ENCODE results near the gene KCNRG. TPM values are rescaled to one million over a fixed set of nuclear protein-coding genes. Genes with fewer than 3 reads are reported as not detected.

Gene KCNRG
- total and polyA plus RNA-seq, 9 of the 15 experiments (the other 6 are each of a cell fraction or from before 2014, with no cell fraction given) = 0.36 to 1.1 (median 0.53) TPM

DNA sequence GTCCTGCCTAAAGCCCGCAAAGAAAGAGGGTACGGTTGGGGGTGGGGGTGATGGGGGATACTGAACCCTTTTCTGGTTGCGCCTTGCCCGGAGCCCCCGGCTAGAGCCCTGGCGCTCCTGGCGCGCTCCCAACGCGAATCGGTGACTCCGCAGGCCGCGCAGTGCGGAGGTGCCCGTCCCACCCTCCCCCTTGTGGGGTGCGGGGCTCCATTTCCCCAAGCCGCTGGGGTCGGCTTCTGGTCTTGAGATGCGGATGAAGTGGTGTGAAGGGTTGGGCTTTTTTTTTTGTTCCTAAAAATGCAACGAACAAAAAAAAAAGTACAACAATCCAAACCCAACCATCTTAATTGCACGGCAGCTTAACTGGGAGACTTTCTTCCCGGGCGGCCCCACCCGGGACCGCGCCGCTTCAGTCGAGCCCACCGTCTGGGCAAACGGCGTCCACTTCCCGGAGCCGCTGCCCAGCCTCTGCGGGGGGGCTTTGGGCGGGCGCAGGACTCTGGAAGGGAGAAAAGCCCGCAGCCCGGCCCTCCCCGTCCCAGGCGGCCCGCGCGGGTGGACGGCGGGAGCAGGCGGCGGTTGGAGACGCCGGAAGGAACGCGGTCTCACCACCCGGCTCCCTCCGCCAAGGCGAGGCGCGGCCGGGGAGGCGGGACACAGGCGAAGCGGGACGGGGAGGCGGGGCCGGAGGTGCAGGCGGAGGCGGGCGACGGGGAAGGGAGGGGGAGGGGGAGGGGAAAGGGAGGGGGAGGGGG, 18.9 kb upstream of the KCNRG start:
- Histone ChIP-seq H3K27ac (ENCODE audit: extremely low read depth, low read depth, low read length) (peak overlapping the region; percentile 91), H3K79me2 (ENCODE audit: control insufficient read depth, insufficient read depth, low read length) (peaks cover 35% of the 10 kb centered on the region), H3K9ac (ENCODE audit: insufficient read depth in 1 of 2, low read depth in 2 of 2, low read length in 2 of 2) (peak overlapping the region; percentile 84 to 94), H3K4me2 (ENCODE audit: insufficient read depth, low read length) (peak overlapping the region; percentile 75), H3K9me3 (replicated peaks; ENCODE audit: control insufficient read depth, insufficient read depth, low read depth, low read length) (no peaks in the 10 kb centered on the region), H3K27me3 (ENCODE audit: control insufficient read depth in 2 of 2, insufficient read depth in 2 of 2, low read length in 2 of 2) (no peaks in the 10 kb centered on the region), H4K20me1 (replicated peaks; ENCODE audit: control insufficient read depth, insufficient read depth, low read length) (no peaks in the 10 kb centered on the region), H3K4me3 (peak overlapping the region; percentile 61), H3K9me1 (ENCODE audit: control insufficient read depth, insufficient read depth, low read length) (no peaks in the 10 kb centered on the region), H3K4me1 (replicated peaks in 1 of 2; ENCODE audit: control insufficient read depth in 2 of 2, insufficient read depth in 2 of 2, low read length in 2 of 2) (peaks cover 5 to 7% of the 10 kb centered on the region in 2 experiments; a peak in 4 of 5 replicates), H2AFZ (ENCODE audit: low read depth, low read length) (peak overlapping the region; percentile 80), H3K36me3 (ENCODE audit: control insufficient read depth, insufficient read depth, low read length) (peaks cover 32% of the 10 kb centered on the region)
- ChIA-PET POLR2A (interaction anchor here (0.6 to 3.4 kb wide), 6 partner anchors 10 to 338 kb away, joined by 3 to 27 read pairs (median 6); partner anchors contain the start of gene KCNRG), CTCF (ENCODE audit: low intra/inter-chr PET ratio) (no interaction called here)
- no peak for FAIRE-seq
- no TSS peak for BruUV-seq (replicated peaks)
- WGBS (ENCODE audit: insufficient coverage, low coverage, missing lambda C conversion rate) = under 1% methylated on average over 16 of the region's 68 CpGs
- intact Hi-C loops (cut with micrococcal nuclease) (loop anchor here (10.0 kb wide), 1 partner anchor 618 kb away; no protein-coding TSS in a partner anchor), in situ Hi-C loops (cut with MboI) (loop anchor here (25.0 kb wide), 1 partner anchor 416 kb away; no protein-coding TSS in a partner anchor)
- ATAC-seq = peak; percentile 88
- peak; percentile 86 to 89 (median 88) for DNase-seq (ENCODE audit: extremely low read depth in 1 of 4, low spot score in 3 of 4)
- TF ChIP-seq CXXC5 (CRISPR knock-in tag; IDR thresholded peaks at IDR 0.05) = peak; percentile 82
- no peak for TF ChIP-seq ZNF436 (CRISPR knock-in tag; IDR thresholded peaks at IDR 0.05)
- TF ChIP-seq POLR2B (IDR thresholded peaks at IDR 0.05; ENCODE audit: low read depth, partially characterized antibody) = peak; percentile 37
- TF ChIP-seq, protein P1, sequence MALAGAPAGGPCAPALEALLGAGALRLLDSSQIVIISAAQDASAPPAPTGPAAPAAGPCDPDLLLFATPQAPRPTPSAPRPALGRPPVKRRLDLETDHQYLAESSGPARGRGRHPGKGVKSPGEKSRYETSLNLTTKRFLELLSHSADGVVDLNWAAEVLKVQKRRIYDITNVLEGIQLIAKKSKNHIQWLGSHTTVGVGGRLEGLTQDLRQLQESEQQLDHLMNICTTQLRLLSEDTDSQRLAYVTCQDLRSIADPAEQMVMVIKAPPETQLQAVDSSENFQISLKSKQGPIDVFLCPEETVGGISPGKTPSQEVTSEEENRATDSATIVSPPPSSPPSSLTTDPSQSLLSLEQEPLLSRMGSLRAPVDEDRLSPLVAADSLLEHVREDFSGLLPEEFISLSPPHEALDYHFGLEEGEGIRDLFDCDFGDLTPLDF (CRISPR knock-in tag; IDR thresholded peaks at IDR 0.05) = 0 out of 2 replicates have a peak, but pooled peaks have one; percentile 9
- TF ChIP-seq PML (IDR thresholded peaks at IDR 0.05; ENCODE audit: low read length) = peak; percentile 6; the same call in 1 of the 2 replicates
- no peak for TF ChIP-seq YBX1 (IDR thresholded peaks at IDR 0.05)
- TF ChIP-seq POLR2AphosphoS2 (IDR thresholded peaks at IDR 0.05; ENCODE audit: low read length) = peak; percentile 74; the same call in 1 of the 2 replicates
- TF ChIP-seq ZNF124 (CRISPR knock-in tag; IDR thresholded peaks at IDR 0.05) = no peak
- no peak for TF ChIP-seq TRIM25 (IDR thresholded peaks at IDR 0.05; ENCODE audit: borderline replicate concordance)
- no peak for TF ChIP-seq DPF2 (IDR thresholded peaks at IDR 0.05)
- no peak for TF ChIP-seq RAD21 (CRISPR knock-in tag; conservative IDR thresholded peaks at IDR 0.05 in 1 of 2, IDR thresholded peaks at IDR 0.05 in 1 of 2)
- 0 out of 2 replicates have a peak, but pooled peaks have one; percentile 28 for TF ChIP-seq NFRKB (IDR thresholded peaks at IDR 0.05; ENCODE audit: low read depth)
- no peak for TF ChIP-seq ZFP91 (CRISPR knock-in tag; IDR thresholded peaks at IDR 0.05)
- peak; percentile 94 for TF ChIP-seq POLR2G (IDR thresholded peaks at IDR 0.05; ENCODE audit: low read depth, low read length)
- peak; percentile 53 for TF ChIP-seq TBP (optimal IDR thresholded peaks at IDR 0.05; ENCODE audit: low read depth, low read length)
- no peak for TF ChIP-seq HCFC1 (IDR thresholded peaks at IDR 0.05; ENCODE audit: low read depth, low read length)
- no peak for TF ChIP-seq SPI1 (IDR thresholded peaks at IDR 0.05; ENCODE audit: borderline replicate concordance, low read depth, low read length)
- peak; percentile 85 for TF ChIP-seq POLR2H (tag; IDR thresholded peaks at IDR 0.05; ENCODE audit: low read depth)
